IPS-15b (cell line): ENCODE measurements around the gene KIRREL1.

ENCODE experiments used
- H3K27me3 ChIP-seq: one replicate; pipeline ENCODE4 v1.6.1; 2013; ENCODE audit warnings: low read length; ENCODE audit not compliant: control insufficient read depth, insufficient read depth
- H3K36me3 ChIP-seq: one replicate; pipeline ENCODE4 v1.6.1; 2013; ENCODE audit warnings: low read length; ENCODE audit not compliant: control insufficient read depth, insufficient read depth
- H3K4me1 ChIP-seq: one replicate; pipeline ENCODE4 v1.6.1; 2013; ENCODE audit warnings: mild to moderate bottlenecking, low read length; ENCODE audit not compliant: control insufficient read depth, insufficient read depth
- H3K4me3 ChIP-seq: one replicate; pipeline ENCODE4 v1.5.1; 2013; ENCODE audit warnings: low read depth, low read length
- H3K9ac ChIP-seq: one replicate; pipeline ENCODE4 v1.6.1; 2013; ENCODE audit warnings: low read depth, mild to moderate bottlenecking, low read length
- H3K9me3 ChIP-seq: one replicate; pipeline ENCODE4 v1.6.1; 2013; ENCODE audit warnings: mild to moderate bottlenecking, low read length; ENCODE audit not compliant: control insufficient read depth, insufficient read depth

KIRREL1 gene

GRCh38 chr1:157993147-157993917 lies at the start of gene KIRREL1:
TSS of gene KIRREL1 (plus strand) at chr1:157993645. CDS start at chr1:157993677, 32 bp downstream.
- H3K9me3 ChIP-seq: no peaks in the 10 kb centered on the region
- H3K27me3 ChIP-seq: peaks cover 13% of the 10 kb centered on the region
- H3K9ac ChIP-seq: peak within 1 kb of the TSS; percentile 32
- H3K4me3 ChIP-seq: peak within 1 kb of the TSS; percentile 85
- H3K4me1 ChIP-seq: peaks cover 26% of the 10 kb centered on the region
- no peaks in the 10 kb centered on the region for H3K36me3 ChIP-seq

- H3K27me3 ChIP-seq: no peaks in the 10 kb centered on the region
Observed at GRCh38 chr1:157944663-157945280, 48.7 kb upstream of the KIRREL1 start.

GRCh38 chr1:157948312-157949073 lies 45.0 kb upstream of the KIRREL1 start:
- Histone ChIP-seq H3K36me3 (no peaks in the 10 kb centered on the region), H3K4me1 (no peaks in the 10 kb centered on the region), H3K27me3 (peaks cover 2% of the 10 kb centered on the region), H3K9me3 (no peaks in the 10 kb centered on the region), H3K4me3 (no peak overlapping the region), H3K9ac (no peak overlapping the region)

More at GRCh38 chr1:157944663-157945280, 48.7 kb upstream of the KIRREL1 start:
- H3K4me1 ChIP-seq: no peaks in the 10 kb centered on the region
- H3K4me3 ChIP-seq: no peak overlapping the region
- no peak overlapping the region for H3K9ac ChIP-seq
- no peaks in the 10 kb centered on the region for H3K36me3 ChIP-seq
- no peaks in the 10 kb centered on the region for H3K9me3 ChIP-seq

GRCh38 chr1:157949074-157949354 lies 44.4 kb upstream of the KIRREL1 start:
- Histone ChIP-seq H3K9ac (no peak overlapping the region), H3K36me3 (no peaks in the 10 kb centered on the region), H3K27me3 (peaks cover 2% of the 10 kb centered on the region)

GRCh38 chr1:157951230-157951629 lies 42.2 kb upstream of the KIRREL1 start:
- Histone ChIP-seq H3K27me3 (peaks cover 2% of the 10 kb centered on the region), H3K4me3 (no peak overlapping the region), H3K9ac (no peak overlapping the region), H3K9me3 (no peaks in the 10 kb centered on the region), H3K4me1 (no peaks in the 10 kb centered on the region), H3K36me3 (no peaks in the 10 kb centered on the region)

More at GRCh38 chr1:157949074-157949354, 44.4 kb upstream of the KIRREL1 start:
- Histone ChIP-seq H3K4me1 (no peaks in the 10 kb centered on the region), H3K4me3 (no peak overlapping the region), H3K9me3 (no peaks in the 10 kb centered on the region)

- H3K9ac ChIP-seq: no peak overlapping the region
- no peaks in the 10 kb centered on the region for H3K9me3 ChIP-seq
- no peak overlapping the region for H3K4me3 ChIP-seq
- no peaks in the 10 kb centered on the region for H3K36me3 ChIP-seq
- peaks cover 2% of the 10 kb centered on the region for H3K27me3 ChIP-seq
- H3K4me1 ChIP-seq: no peaks in the 10 kb centered on the region
Observed at GRCh38 chr1:157952601-157953000, 40.8 kb upstream of the KIRREL1 start.

- Histone ChIP-seq H3K9ac (no peak overlapping the region), H3K4me3 (no peak overlapping the region), H3K27me3 (peaks cover 2% of the 10 kb centered on the region), H3K4me1 (no peaks in the 10 kb centered on the region), H3K9me3 (no peaks in the 10 kb centered on the region), H3K36me3 (no peaks in the 10 kb centered on the region)
Observed at GRCh38 chr1:157955221-157955620, 38.2 kb upstream of the KIRREL1 start.

GRCh38 chr1:157955857-157956256 lies 37.6 kb upstream of the KIRREL1 start:
- Histone ChIP-seq H3K27me3 (no peaks in the 10 kb centered on the region), H3K9me3 (no peaks in the 10 kb centered on the region), H3K4me1 (no peaks in the 10 kb centered on the region), H3K4me3 (no peak overlapping the region), H3K36me3 (no peaks in the 10 kb centered on the region), H3K9ac (no peak overlapping the region)

- Histone ChIP-seq H3K4me3 (no peak overlapping the region), H3K36me3 (no peaks in the 10 kb centered on the region), H3K9ac (no peak overlapping the region), H3K9me3 (no peaks in the 10 kb centered on the region), H3K27me3 (no peaks in the 10 kb centered on the region), H3K4me1 (no peaks in the 10 kb centered on the region)
Observed at GRCh38 chr1:157956732-157957131, 36.7 kb upstream of the KIRREL1 start.

GRCh38 chr1:157958263-157958662 lies 35.2 kb upstream of the KIRREL1 start:
- H3K9ac ChIP-seq: no peak overlapping the region
- H3K4me3 ChIP-seq: no peak overlapping the region
- no peaks in the 10 kb centered on the region for H3K36me3 ChIP-seq
- no peaks in the 10 kb centered on the region for H3K4me1 ChIP-seq
- no peaks in the 10 kb centered on the region for H3K9me3 ChIP-seq
- H3K27me3 ChIP-seq: no peaks in the 10 kb centered on the region

GRCh38 chr1:157959750-157960149 lies 33.7 kb upstream of the KIRREL1 start:
- peaks cover 2% of the 10 kb centered on the region for H3K27me3 ChIP-seq
- H3K4me3 ChIP-seq: no peak overlapping the region
- peaks cover 3% of the 10 kb centered on the region for H3K4me1 ChIP-seq
- no peaks in the 10 kb centered on the region for H3K36me3 ChIP-seq
- no peak overlapping the region for H3K9ac ChIP-seq
- no peaks in the 10 kb centered on the region for H3K9me3 ChIP-seq
